NB4 (cell line): ENCODE results near the gene REN.

Source experiments
- CTCF ChIP-seq: IDR thresholded peaks from one replicate; pipeline ENCODE4 v1.5.1; 2012; ENCODE audit warnings: low read depth, low read length
- MAX ChIP-seq: IDR thresholded peaks from 2 replicates; pipeline ENCODE4 v1.6.1; 2011; ENCODE audit warnings: low read depth, low read length
- POLR2A ChIP-seq: IDR thresholded peaks from 2 replicates; pipeline ENCODE4 v1.6.1; 2011; ENCODE audit warnings: mild to moderate bottlenecking; ENCODE audit not compliant: insufficient read length; ENCODE audit errors: extremely low read depth

DNA sequence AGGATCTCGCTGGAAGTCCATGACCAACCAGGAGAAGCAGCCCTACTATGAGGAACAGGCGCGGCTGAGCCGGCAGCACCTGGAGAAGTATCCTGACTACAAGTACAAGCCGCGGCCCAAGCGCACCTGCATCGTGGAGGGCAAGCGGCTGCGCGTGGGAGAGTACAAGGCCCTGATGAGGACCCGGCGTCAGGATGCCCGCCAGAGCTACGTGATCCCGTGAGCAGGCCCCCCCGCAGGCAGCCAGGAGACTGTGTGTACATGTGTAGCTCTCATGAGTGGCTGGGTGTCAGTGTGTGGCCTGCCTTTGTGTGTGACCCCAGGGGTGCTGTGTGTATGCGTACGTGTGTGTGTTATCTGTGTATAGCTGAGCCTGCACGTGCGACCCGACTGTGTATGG is 41.5 kb downstream of the REN start:
- TF ChIP-seq MAX, result no peak
- TF ChIP-seq CTCF, result no peak
- TF ChIP-seq POLR2A, result no peak
